ENCODE measurements around the gene MTRF1. TPM values are rescaled to one million over a fixed set of nuclear protein-coding genes. Genes with fewer than 3 reads are reported as not detected.
A peak's percentile ranks its signal among the peaks of the same experiment; 100 is the strongest.

The MTRF1 gene
- total and polyA plus RNA-seq, 9 of the 15 experiments (the other 6 are each of a cell fraction or from before 2014, with no cell fraction given) = 12.5 to 33.7 (median 20.1) TPM

GRCh38 chr13:41193919-41194824, 69.2 kb downstream of the MTRF1 start, which contains the start of gene KBTBD7 (continued):
- TF ChIP-seq CUX1 (CRISPR knock-in tag; IDR thresholded peaks at IDR 0.05) = no peak
- TF ChIP-seq ZNF41 (CRISPR knock-in tag; conservative IDR thresholded peaks at IDR 0.05) = no peak
- TF ChIP-seq PCBP2 (IDR thresholded peaks at IDR 0.05; ENCODE audit: low read depth, low read length, poor library complexity, severe bottlenecking) = no peak
- TF ChIP-seq LARP7 (IDR thresholded peaks at IDR 0.05) = no peak
- TF ChIP-seq TCF7 (IDR thresholded peaks at IDR 0.05; ENCODE audit: borderline replicate concordance) = no peak
- no peak for TF ChIP-seq NCOA2 (IDR thresholded peaks at IDR 0.05; ENCODE audit: partially characterized antibody in 2 of 2)
- no peak for TF ChIP-seq E2F5 (CRISPR knock-in tag; IDR thresholded peaks at IDR 0.05)
- TF ChIP-seq CHD2 (IDR thresholded peaks at IDR 0.05; ENCODE audit: low read depth, low read length) = peak; percentile 91
- no peak for TF ChIP-seq FUS (optimal IDR thresholded peaks at IDR 0.05; ENCODE audit: low read depth, low read length)
- TF ChIP-seq ZZZ3 (IDR thresholded peaks at IDR 0.05) = no peak
- TF ChIP-seq RBM14 (IDR thresholded peaks at IDR 0.05; ENCODE audit: borderline replicate concordance, insufficient read depth, low read depth, low read length) = no peak
- TF ChIP-seq SRSF1 (IDR thresholded peaks at IDR 0.05; ENCODE audit: low read depth, low read length) = no peak
- no peak for TF ChIP-seq POLR2AphosphoS2 (IDR thresholded peaks at IDR 0.05; ENCODE audit: low read length)
- TF ChIP-seq, protein P1, sequence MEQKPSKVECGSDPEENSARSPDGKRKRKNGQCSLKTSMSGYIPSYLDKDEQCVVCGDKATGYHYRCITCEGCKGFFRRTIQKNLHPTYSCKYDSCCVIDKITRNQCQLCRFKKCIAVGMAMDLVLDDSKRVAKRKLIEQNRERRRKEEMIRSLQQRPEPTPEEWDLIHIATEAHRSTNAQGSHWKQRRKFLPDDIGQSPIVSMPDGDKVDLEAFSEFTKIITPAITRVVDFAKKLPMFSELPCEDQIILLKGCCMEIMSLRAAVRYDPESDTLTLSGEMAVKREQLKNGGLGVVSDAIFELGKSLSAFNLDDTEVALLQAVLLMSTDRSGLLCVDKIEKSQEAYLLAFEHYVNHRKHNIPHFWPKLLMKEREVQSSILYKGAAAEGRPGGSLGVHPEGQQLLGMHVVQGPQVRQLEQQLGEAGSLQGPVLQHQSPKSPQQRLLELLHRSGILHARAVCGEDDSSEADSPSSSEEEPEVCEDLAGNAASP (IDR thresholded peaks at IDR 0.05) = no peak
- TF ChIP-seq HDAC6 (IDR thresholded peaks at IDR 0.05; ENCODE audit: low read depth, low read length) = no peak
- no peak for TF ChIP-seq NUFIP1 (IDR thresholded peaks at IDR 0.05; ENCODE audit: partially characterized antibody)
